Natural killer cell (primary cell): ENCODE data around the gene EPHB1. TPM values are rescaled to one million over a fixed set of nuclear protein-coding genes. Genes with fewer than 3 reads are reported as not detected.

Experiments used
- ATAC-seq, 3 donors: fragments of 150-1000 bp in 2 of 3; fragments of 200-7000 bp in 1 of 3; cut with Tn5 transposase; 1 replicate in 1 of 3; 2 replicates in 2 of 3; pipeline ENCODE4 v1.10.0; 2021; ENCODE audit warnings: mild to moderate bottlenecking in 2 of 3, moderate library complexity in 2 of 3
- DNase-seq, 2 donors: peaks; one replicate each; pipeline versions ENCODE4 v3.0.0 to v3.0.0-alpha.2; 2013 to 2021; ENCODE audit warnings: mixed read lengths in 1 of 2
- H3K27ac ChIP-seq: one replicate; pipeline ENCODE4 v1.5.1; 2013; ENCODE audit warnings: mild to moderate bottlenecking, low read length
- H3K27me3 ChIP-seq: one replicate; pipeline ENCODE4 v1.6.1; 2013; ENCODE audit warnings: low read length; ENCODE audit not compliant: control insufficient read depth, insufficient read depth
- H3K36me3 ChIP-seq: one replicate; pipeline ENCODE4 v1.6.1; 2013; ENCODE audit warnings: low read length; ENCODE audit not compliant: control insufficient read depth, insufficient read depth
- H3K4me1 ChIP-seq: one replicate; pipeline ENCODE4 v1.6.1; 2013; ENCODE audit warnings: low read length; ENCODE audit not compliant: control insufficient read depth, insufficient read depth
- H3K4me3 ChIP-seq: one replicate; pipeline ENCODE4 v1.5.1; 2013; ENCODE audit warnings: low read length
- H3K9me3 ChIP-seq: one replicate; pipeline ENCODE4 v1.6.1; 2013; ENCODE audit warnings: low read length; ENCODE audit not compliant: control insufficient read depth, insufficient read depth
- H3K27ac Mint-ChIP-seq, 2 donors: one replicate each; pipeline ENCODE4 v1.8.0; 2022; ENCODE audit warnings: mild to moderate bottlenecking in 2 of 2, mixed read lengths in 2 of 2, moderate library complexity in 1 of 2
- H3K27me3 Mint-ChIP-seq, 2 donors: one replicate each; pipeline ENCODE4 v1.8.0; 2022; ENCODE audit warnings: low read depth in 2 of 2, mixed read lengths in 2 of 2
- H3K36me3 Mint-ChIP-seq: one replicate; pipeline ENCODE4 v1.8.0; 2022; ENCODE audit warnings: mixed read lengths
- H3K4me1 Mint-ChIP-seq, 2 donors: one replicate each; pipeline ENCODE4 v1.8.0; 2022; ENCODE audit warnings: mixed read lengths in 2 of 2
- H3K4me3 Mint-ChIP-seq: one replicate; pipeline ENCODE4 v1.8.0; 2022; ENCODE audit warnings: mild to moderate bottlenecking, moderate library complexity, mixed read lengths
- H3K9me3 Mint-ChIP-seq, 2 donors: one replicate each; pipeline ENCODE4 v1.8.0; 2022; ENCODE audit warnings: mixed read lengths in 2 of 2
- WGBS: methylation state at CpG from one replicate; pipeline ENCODE4 v1.1.7; 2013; ENCODE audit warnings: missing lambda C conversion rate; ENCODE audit not compliant: insufficient coverage; 5-methylcytosine and 5-hydroxymethylcytosine counted together
- intact Hi-C: fragments of 100-400 bp; cut with micrococcal nuclease; formaldehyde crosslinking; loops from one replicate; pipeline ENCODE4 v1.14.2; 2022
- total RNA-seq, 4 donors: library from RNA; stranded (reverse); fragments of 120-200 nt in 1 of 4; gene quantifications; one replicate each; pipeline versions ENCODE4 v1.2.3 to v1.2.4, GENCODE V29; 2013 to 2022
- TF ChIP-seq, protein P1 (sequence below): fragments of 200-600 bp; IDR thresholded peaks from one replicate; pipeline ENCODE4 v1.8.0; 2022; ENCODE audit warnings: antibody characterized with exemption

EPHB1 gene
- total RNA-seq, 3 donors from 2014 or later (not counting 1 experiment from before 2014, with no cell fraction given) = 0.60 TPM; not detected in 2

DNA sequence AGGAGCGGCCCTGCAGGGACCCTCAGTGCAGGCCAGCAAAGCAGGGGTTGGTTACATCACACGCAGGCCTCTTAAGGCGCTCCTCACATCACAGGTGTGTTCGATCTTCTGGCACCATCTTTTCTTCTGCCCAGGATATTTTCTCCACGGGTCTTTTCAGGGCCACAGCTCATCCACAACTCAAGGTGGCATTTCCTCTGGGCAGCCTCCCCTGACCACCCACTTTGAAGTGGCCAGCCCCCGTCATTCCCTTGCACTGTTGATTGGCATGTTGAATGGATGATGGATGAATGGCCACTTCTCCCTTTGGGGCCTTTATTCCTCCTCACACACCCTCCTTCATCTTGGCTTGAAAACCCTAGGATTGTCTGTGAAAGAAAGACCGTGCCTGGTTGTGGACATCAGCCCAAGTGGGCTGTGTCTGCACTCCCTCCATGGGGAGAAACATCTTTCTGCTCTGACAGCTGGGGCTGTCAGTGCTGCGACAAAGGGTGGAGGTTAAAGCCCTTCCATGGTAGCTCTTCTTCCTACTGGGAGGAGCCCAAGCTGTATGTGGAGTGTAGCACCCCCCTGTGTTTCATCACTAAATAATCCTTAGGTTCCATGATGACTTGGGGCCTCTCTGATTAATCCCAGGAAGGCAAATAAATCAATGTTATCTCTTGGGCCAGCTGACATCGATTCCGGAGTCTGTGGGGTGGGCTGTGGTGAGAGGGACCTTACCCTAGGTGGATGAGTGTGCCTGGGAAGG is 102.5 kb downstream of the EPHB1 start:
- ATAC-seq (no peak), DNase-seq (no peak)
- no peak overlapping the region for H3K4me3 ChIP-seq
- TF ChIP-seq, protein P1, sequence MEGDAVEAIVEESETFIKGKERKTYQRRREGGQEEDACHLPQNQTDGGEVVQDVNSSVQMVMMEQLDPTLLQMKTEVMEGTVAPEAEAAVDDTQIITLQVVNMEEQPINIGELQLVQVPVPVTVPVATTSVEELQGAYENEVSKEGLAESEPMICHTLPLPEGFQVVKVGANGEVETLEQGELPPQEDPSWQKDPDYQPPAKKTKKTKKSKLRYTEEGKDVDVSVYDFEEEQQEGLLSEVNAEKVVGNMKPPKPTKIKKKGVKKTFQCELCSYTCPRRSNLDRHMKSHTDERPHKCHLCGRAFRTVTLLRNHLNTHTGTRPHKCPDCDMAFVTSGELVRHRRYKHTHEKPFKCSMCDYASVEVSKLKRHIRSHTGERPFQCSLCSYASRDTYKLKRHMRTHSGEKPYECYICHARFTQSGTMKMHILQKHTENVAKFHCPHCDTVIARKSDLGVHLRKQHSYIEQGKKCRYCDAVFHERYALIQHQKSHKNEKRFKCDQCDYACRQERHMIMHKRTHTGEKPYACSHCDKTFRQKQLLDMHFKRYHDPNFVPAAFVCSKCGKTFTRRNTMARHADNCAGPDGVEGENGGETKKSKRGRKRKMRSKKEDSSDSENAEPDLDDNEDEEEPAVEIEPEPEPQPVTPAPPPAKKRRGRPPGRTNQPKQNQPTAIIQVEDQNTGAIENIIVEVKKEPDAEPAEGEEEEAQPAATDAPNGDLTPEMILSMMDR = no peak
- H3K36me3 Mint-ChIP-seq = no peaks in the 10 kb centered on the region
- no peaks in the 10 kb centered on the region for H3K9me3 ChIP-seq
- no peaks in the 10 kb centered on the region for H3K36me3 ChIP-seq
- no peaks in the 10 kb centered on the region for H3K4me1 ChIP-seq
- no peaks in the 10 kb centered on the region for H3K4me1 Mint-ChIP-seq
- 83% methylated on average over 9 of the region's 10 CpGs for WGBS
- peaks cover 20 to 28% of the 10 kb centered on the region in 2 donors for H3K27me3 Mint-ChIP-seq
- H3K27me3 ChIP-seq = no peaks in the 10 kb centered on the region
- no peak overlapping the region for H3K27ac Mint-ChIP-seq
- intact Hi-C loops = no loop called here
- H3K9me3 Mint-ChIP-seq = no peaks in the 10 kb centered on the region
- no peak overlapping the region for H3K27ac ChIP-seq
- H3K4me3 Mint-ChIP-seq = no peak overlapping the region

DNA sequence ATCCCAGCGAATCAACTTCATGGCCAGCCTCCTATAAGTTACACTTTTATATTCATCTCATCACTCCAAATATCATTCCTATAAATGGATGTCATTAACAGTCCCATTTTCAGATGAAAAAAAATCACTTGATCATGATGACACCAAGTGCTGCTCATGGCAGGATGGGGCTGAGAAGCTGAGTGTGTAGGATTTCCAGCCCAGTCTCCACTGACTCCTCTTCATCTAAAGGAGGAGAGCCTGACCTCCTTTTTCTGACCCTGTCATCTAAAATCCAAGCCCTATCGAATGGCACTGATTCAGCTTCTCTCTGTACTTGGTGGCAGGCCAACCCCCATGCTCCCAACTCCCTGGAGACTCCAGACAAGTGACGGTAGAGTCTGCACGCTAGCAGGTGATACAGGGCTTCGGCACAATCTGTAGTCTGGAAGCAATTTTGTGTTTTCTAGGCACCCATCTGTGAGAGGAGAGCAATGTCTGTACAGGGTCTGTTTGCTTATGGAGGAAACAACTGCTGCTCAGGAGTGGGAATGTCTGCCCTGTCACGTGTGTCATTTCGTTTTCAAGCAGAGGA is 103.2 kb downstream of the EPHB1 start:
- no peaks in the 10 kb centered on the region for H3K4me1 ChIP-seq
- WGBS = 85% methylated on average over 7 of the region's 7 CpGs
- H3K27me3 ChIP-seq = no peaks in the 10 kb centered on the region
- ATAC-seq = no peak
- Mint-ChIP-seq H3K27me3 (peaks cover 19 to 28% of the 10 kb centered on the region in 2 donors), H3K9me3 (no peaks in the 10 kb centered on the region), H3K4me3 (no peak overlapping the region), H3K27ac (no peak overlapping the region), H3K36me3 (no peaks in the 10 kb centered on the region), H3K4me1 (peaks cover under 1% of the 10 kb centered on the region in 2 donors)
- TF ChIP-seq, protein P1 = no peak
- no peak overlapping the region for H3K4me3 ChIP-seq
- intact Hi-C loops = no loop called here
- no peak overlapping the region for H3K27ac ChIP-seq
- no peak for DNase-seq
- H3K9me3 ChIP-seq = no peaks in the 10 kb centered on the region
- H3K36me3 ChIP-seq = no peaks in the 10 kb centered on the region

DNA sequence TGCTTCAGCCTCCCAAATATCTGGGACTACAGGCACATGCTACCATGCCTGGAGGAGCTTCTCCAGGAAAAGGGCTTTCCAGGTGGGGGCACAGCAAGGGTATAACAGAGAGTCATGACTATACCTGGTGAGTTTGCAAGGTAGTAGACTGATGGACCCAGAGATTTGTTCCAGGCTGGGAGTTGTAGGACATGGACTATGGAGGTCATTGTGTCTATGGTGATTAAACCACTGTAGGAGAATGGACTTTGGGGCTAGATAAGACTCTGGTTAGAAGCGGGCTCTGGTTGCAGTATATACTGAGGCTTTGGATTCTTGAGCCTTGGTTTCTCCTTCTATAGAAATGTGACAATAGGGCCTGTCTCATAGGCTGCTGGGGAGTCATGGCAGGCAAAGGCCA is 104.7 kb downstream of the EPHB1 start:
- WGBS = 82% methylated on average over 1 of the region's 1 CpG
- TF ChIP-seq, protein P1 = no peak
- intact Hi-C loops = no loop called here

More for the DNA sequence above, 104.7 kb downstream of the EPHB1 start:
- Histone ChIP-seq H3K27ac (no peak overlapping the region), H3K4me3 (no peak overlapping the region), H3K36me3 (no peaks in the 10 kb centered on the region), H3K4me1 (peaks cover 11% of the 10 kb centered on the region), H3K27me3 (no peaks in the 10 kb centered on the region), H3K9me3 (no peaks in the 10 kb centered on the region)
- DNase-seq = no peak
- Mint-ChIP-seq H3K4me3 (no peak overlapping the region), H3K9me3 (no peaks in the 10 kb centered on the region), H3K4me1 (peaks cover 15% of the 10 kb centered on the region in 2 donors), H3K36me3 (no peaks in the 10 kb centered on the region), H3K27me3 (peaks cover 14 to 25% of the 10 kb centered on the region in 2 donors), H3K27ac (no peak overlapping the region)
- no peak for ATAC-seq
